CD4-positive, alpha-beta memory T cell (primary cell): ENCODE measurements around the gene RIMBP2. TPM values are rescaled to one million over a fixed set of nuclear protein-coding genes. Genes with fewer than 3 reads are reported as not detected.

ENCODE experiments used
- CTCF ChIA-PET: fragments of 350-600 bp; sonication (Branson Sonifier 250); formaldehyde crosslinking; loops from one replicate; lab custom pipeline; 2021; ENCODE audit warnings: inconsistent platforms; ENCODE audit not compliant: partially characterized antibody; lab: Charles Lee
- POLR2A ChIA-PET: fragments of 350-600 bp; sonication (Branson Sonifier 250); formaldehyde crosslinking; loops from one replicate; lab custom pipeline; 2021; ENCODE audit not compliant: partially characterized antibody; lab: Charles Lee
- DNase-seq, 5 donors: peaks; one replicate each; pipeline versions ENCODE4 v3.0.0 to v3.0.0-alpha.2; 2020 to 2022; ENCODE audit warnings: mixed read lengths in 1 of 5
- H3K27ac ChIP-seq: one replicate; pipeline ENCODE4 v1.7.0; 2013; ENCODE audit warnings: low read depth, low read length
- H3K27me3 ChIP-seq: 2 replicates; pipeline ENCODE4 v1.7.0; 2013; ENCODE audit warnings: mild to moderate bottlenecking, low read length, moderate library complexity; ENCODE audit not compliant: insufficient read depth
- H3K36me3 ChIP-seq: 2 replicates; pipeline ENCODE4 v1.7.0; 2013; ENCODE audit warnings: mild to moderate bottlenecking, low read length, moderate library complexity; ENCODE audit not compliant: insufficient read depth
- H3K4me1 ChIP-seq: 2 replicates; pipeline ENCODE4 v1.7.0; 2013; ENCODE audit warnings: mild to moderate bottlenecking, low read length, moderate library complexity; ENCODE audit not compliant: insufficient read depth
- H3K4me3 ChIP-seq, 2 donors: one replicate each; pipeline ENCODE4 v1.7.0; 2013; ENCODE audit warnings: low read length in 2 of 2, mild to moderate bottlenecking in 1 of 2
- H3K9me3 ChIP-seq, 2 donors: one replicate each; pipeline ENCODE4 v1.7.0; 2013; ENCODE audit warnings: low read length in 2 of 2, control low read depth in 1 of 2; ENCODE audit not compliant: control insufficient read depth in 1 of 2
- H3K27ac Mint-ChIP-seq, 7 donors: one replicate each; pipeline ENCODE4 v1.8.0; 2020 to 2021; ENCODE audit warnings: mixed read lengths in 7 of 7, mild to moderate bottlenecking in 6 of 7, inconsistent platforms in 3 of 7, moderate library complexity in 3 of 7
- H3K27me3 Mint-ChIP-seq, 2 donors: one replicate each; pipeline ENCODE4 v1.8.0; 2020 to 2021; ENCODE audit warnings: mixed read lengths in 2 of 2
- H3K36me3 Mint-ChIP-seq, 2 donors: one replicate each; pipeline ENCODE4 v1.8.0; 2020 to 2021; ENCODE audit warnings: mixed read lengths in 2 of 2, inconsistent platforms in 1 of 2, mild to moderate bottlenecking in 1 of 2
- H3K4me1 Mint-ChIP-seq, 4 donors: one replicate each; pipeline ENCODE4 v1.8.0; 2020 to 2021; ENCODE audit warnings: mixed read lengths in 4 of 4, mild to moderate bottlenecking in 1 of 4
- H3K4me3 Mint-ChIP-seq, 8 donors: one replicate each; pipeline ENCODE4 v1.8.0; 2020 to 2021; ENCODE audit warnings: mixed read lengths in 8 of 8, mild to moderate bottlenecking in 7 of 8, moderate library complexity in 6 of 8, inconsistent platforms in 3 of 8
- H3K9me3 Mint-ChIP-seq, 8 donors: one replicate each; pipeline ENCODE4 v1.8.0; 2020 to 2021; ENCODE audit warnings: mixed read lengths in 8 of 8, mild to moderate bottlenecking in 5 of 8, inconsistent platforms in 3 of 8, moderate library complexity in 1 of 8
- intact Hi-C: fragments of 100-400 bp; cut with micrococcal nuclease; formaldehyde crosslinking; loops from one replicate; pipeline ENCODE4 v1.15.1; 2023
- polyA plus RNA-seq, 2 donors: library from polyadenylated mRNA; unstranded; fragments of 300-500 nt; fragmentation: Illumina TruSeq; gene quantifications; one replicate each; pipeline ENCODE4 v1.2.3, GENCODE V29; 2021
- total RNA-seq, 2 experiments: library from RNA; stranded (reverse); gene quantifications; one replicate each; pipeline ENCODE4 v1.2.3, GENCODE V29; 2021

RIMBP2 gene
- total and polyA plus RNA-seq, 4 experiments from 2014 or later, result 0.20 TPM; not detected in 3

DNA sequence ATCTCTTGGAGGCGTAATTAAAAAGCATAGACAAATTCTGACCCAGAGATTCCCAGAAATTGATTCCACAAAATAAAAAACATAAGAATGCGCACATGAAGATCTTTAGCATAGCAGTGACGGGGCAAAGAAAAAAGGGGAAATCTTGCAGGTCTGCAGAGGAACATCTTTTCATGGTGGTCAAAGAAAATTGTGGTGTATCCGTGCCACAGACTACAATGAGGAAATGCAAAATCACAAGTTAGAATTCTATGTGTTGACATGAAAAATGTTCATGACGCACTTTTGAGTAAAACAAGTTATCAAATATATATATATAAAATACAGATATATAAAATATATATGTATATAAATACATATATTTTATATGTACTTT is 101.6 kb downstream of the RIMBP2 start:
- Mint-ChIP-seq H3K36me3 (no peaks in the 10 kb centered on the region), H3K9me3 (no peaks in the 10 kb centered on the region), H3K27ac (no peak overlapping the region), H3K4me1 (no peaks in the 10 kb centered on the region), H3K27me3 (no peaks in the 10 kb centered on the region), H3K4me3 (no peak overlapping the region)
- no peak for DNase-seq
- ChIA-PET CTCF (no interaction called here), POLR2A (no interaction called here)
- H3K36me3 ChIP-seq, result no peaks in the 10 kb centered on the region
- no peak overlapping the region for H3K4me3 ChIP-seq
- intact Hi-C loops, result no loop called here
- no peaks in the 10 kb centered on the region for H3K9me3 ChIP-seq
- no peaks in the 10 kb centered on the region for H3K27me3 ChIP-seq
- no peaks in the 10 kb centered on the region for H3K4me1 ChIP-seq
- H3K27ac ChIP-seq, result no peak overlapping the region

DNA sequence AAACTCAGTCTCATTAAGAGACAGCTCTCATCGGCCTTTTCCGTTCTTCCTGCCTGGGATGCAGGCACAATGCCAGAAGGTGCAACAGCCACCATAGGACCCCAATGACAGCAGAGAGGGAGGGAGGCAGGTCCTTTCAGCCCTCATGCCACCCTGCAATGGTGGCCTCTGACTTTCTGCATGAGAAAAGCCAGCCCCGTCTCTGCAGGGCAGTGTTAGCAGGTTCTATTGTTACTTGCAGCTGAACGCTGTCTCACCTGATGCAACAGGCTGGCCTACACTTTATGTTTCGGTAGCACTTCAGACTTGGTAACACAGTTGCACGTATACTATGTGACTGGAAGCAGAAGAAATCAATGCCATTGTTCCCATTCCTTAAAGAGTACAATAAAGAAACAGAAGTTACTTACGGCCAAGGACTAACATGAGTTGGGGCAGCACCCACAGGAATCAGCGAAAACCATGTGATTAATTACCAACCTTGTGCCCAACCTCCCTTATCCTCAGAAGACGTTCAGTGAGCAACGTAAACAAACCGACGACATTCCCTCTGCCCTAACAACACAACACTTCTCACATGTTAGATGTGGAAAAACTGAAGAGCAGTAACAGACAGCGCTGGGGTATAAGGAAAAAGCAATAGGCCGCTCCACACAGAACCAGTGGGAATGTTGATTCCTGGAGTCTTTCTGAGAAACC is 102.1 kb downstream of the RIMBP2 start:
- H3K4me3 ChIP-seq, result no peak overlapping the region
- Mint-ChIP-seq H3K27me3 (no peaks in the 10 kb centered on the region), H3K9me3 (no peaks in the 10 kb centered on the region), H3K4me3 (no peak overlapping the region), H3K27ac (no peak overlapping the region), H3K36me3 (no peaks in the 10 kb centered on the region), H3K4me1 (no peaks in the 10 kb centered on the region)
- ChIA-PET CTCF (no interaction called here), POLR2A (no interaction called here)
- no peaks in the 10 kb centered on the region for H3K4me1 ChIP-seq
- DNase-seq, result no peak
- H3K36me3 ChIP-seq, result no peaks in the 10 kb centered on the region
- H3K27me3 ChIP-seq, result no peaks in the 10 kb centered on the region
- H3K9me3 ChIP-seq, result no peaks in the 10 kb centered on the region
- intact Hi-C loops, result no loop called here
- no peak overlapping the region for H3K27ac ChIP-seq

DNA sequence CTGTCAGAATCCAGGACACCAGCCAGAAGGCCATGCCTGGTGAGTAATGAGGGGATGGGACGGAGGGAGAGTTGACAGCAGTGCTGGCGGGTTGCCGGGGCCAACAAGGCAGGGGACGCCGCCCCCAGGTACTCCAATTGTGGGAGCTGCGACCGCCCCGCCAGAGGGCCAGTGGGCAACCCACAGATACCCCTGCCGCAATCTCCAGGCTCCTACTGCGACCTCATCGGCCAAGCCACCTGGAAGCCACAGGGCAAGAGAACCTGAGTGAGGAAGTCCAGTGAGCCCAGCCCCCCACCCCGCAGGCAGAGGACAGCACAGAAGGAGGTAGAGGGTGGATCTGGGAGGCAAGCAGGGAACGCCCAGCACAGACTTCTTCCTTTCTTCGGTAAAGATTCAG is 103.0 kb downstream of the RIMBP2 start:
- Histone ChIP-seq H3K4me1 (no peaks in the 10 kb centered on the region), H3K27ac (no peak overlapping the region), H3K36me3 (no peaks in the 10 kb centered on the region), H3K4me3 (no peak overlapping the region), H3K27me3 (no peaks in the 10 kb centered on the region), H3K9me3 (no peaks in the 10 kb centered on the region)
- Mint-ChIP-seq H3K27me3 (no peaks in the 10 kb centered on the region), H3K36me3 (no peaks in the 10 kb centered on the region), H3K4me3 (no peak overlapping the region), H3K4me1 (no peaks in the 10 kb centered on the region), H3K9me3 (no peaks in the 10 kb centered on the region), H3K27ac (no peak overlapping the region)
- POLR2A ChIA-PET, result no interaction called here
- CTCF ChIA-PET, result no interaction called here
- intact Hi-C loops, result no loop called here
- no peak for DNase-seq

DNA sequence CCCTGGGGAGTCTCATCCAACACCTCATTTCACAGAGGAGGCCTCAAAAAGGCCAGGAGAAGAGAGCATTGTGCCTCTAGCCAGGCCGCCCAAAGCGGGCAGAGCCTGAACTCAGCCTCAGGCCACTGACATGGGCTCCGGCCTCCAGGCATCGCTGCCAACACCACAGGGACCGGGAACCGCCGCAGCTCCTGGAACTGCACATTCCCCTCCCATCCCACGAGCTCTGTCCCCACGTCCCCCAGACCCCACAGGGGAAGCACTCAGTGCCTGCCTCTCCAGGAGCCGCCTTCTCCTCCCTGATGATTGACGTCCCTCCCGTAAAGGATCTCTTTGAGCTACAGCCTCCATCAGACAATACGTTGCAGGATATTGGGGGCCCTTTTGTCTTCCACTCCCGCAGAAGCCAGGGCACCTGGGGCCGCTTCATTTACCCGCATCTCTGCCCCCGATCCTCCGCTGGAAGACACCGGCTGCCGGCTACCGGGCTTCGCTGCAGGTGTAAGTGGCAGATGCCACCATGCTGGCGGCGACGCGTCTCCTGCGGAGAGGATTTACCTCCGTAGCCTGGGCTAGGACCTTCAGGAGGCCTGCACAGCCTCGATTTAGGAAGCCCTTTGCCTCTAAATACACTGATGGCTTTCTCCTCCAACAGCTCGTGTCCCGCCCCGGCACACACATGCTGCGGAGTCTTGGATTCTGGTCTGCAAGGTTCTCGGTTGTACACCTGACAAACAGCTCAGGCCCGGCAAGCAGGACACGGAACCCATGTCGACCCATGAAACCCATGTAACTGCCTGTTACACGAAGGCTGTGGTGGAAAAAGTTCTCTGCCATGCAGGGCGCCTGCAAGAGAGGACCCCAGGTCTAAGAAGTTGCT is 104.8 kb downstream of the RIMBP2 start:
- Mint-ChIP-seq H3K36me3 (no peaks in the 10 kb centered on the region), H3K9me3 (no peaks in the 10 kb centered on the region), H3K27me3 (no peaks in the 10 kb centered on the region), H3K27ac (no peak overlapping the region), H3K4me3 (no peak overlapping the region), H3K4me1 (no peaks in the 10 kb centered on the region)
- no peaks in the 10 kb centered on the region for H3K36me3 ChIP-seq
- no peaks in the 10 kb centered on the region for H3K27me3 ChIP-seq
- H3K4me1 ChIP-seq, result no peaks in the 10 kb centered on the region
- DNase-seq, result no peak
- POLR2A ChIA-PET, result no interaction called here
- no peaks in the 10 kb centered on the region for H3K9me3 ChIP-seq
- no peak overlapping the region for H3K4me3 ChIP-seq
- H3K27ac ChIP-seq, result no peak overlapping the region
- CTCF ChIA-PET, result no interaction called here
- intact Hi-C loops, result no loop called here

DNA sequence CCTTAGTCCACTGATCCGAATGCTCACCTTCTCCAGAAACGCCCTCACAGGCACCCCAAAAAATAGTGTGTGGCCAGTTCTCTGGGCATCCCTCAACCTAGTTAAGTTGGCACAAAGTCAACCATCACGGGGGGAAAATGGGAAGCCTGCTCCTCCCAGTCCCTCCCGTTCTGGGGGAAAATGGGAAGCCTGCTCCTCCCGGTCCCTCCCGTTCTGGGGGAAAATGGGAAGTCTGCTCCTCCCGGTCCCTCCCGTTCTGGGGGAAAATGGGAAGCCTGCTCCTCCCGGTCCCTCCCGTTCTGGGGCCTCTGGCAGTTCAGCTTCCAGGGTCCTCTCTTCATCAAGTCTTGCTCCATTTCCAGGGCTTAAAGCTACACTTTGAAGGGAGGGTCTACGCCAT is 106.1 kb downstream of the RIMBP2 start:
- DNase-seq, result no peak
- ChIA-PET POLR2A (no interaction called here), CTCF (no interaction called here)
- Histone ChIP-seq H3K36me3 (no peaks in the 10 kb centered on the region), H3K4me3 (no peak overlapping the region), H3K27me3 (no peaks in the 10 kb centered on the region), H3K27ac (no peak overlapping the region), H3K9me3 (no peaks in the 10 kb centered on the region), H3K4me1 (no peaks in the 10 kb centered on the region)
- Mint-ChIP-seq H3K27ac (no peak overlapping the region), H3K27me3 (no peaks in the 10 kb centered on the region), H3K36me3 (no peaks in the 10 kb centered on the region), H3K4me1 (no peaks in the 10 kb centered on the region), H3K9me3 (no peaks in the 10 kb centered on the region), H3K4me3 (no peak overlapping the region)
- intact Hi-C loops, result no loop called here

DNA sequence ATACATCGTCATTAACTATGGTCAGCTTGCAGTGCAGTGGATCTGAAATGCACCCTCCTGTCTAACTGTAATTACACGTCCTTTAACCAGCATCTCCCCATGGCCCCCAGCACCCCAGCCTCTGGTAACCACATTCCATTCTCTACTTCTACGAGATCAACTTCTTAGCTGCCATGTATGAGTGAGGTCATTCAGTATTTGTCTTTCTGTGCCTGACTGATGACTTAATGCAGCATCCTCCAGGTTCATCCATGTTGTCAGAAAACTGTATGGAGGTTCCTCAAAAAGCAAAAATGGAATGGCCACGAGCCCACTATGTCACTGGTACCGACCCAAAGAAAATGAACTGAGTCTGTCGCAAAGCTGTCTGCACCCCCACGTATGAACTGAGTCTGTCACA is 107.3 kb downstream of the RIMBP2 start:
- Histone ChIP-seq H3K4me3 (no peak overlapping the region), H3K27me3 (no peaks in the 10 kb centered on the region), H3K4me1 (no peaks in the 10 kb centered on the region), H3K36me3 (no peaks in the 10 kb centered on the region), H3K27ac (no peak overlapping the region), H3K9me3 (no peaks in the 10 kb centered on the region)
- no peaks in the 10 kb centered on the region for H3K4me1 Mint-ChIP-seq
- no peak overlapping the region for H3K4me3 Mint-ChIP-seq
- ChIA-PET POLR2A (no interaction called here), CTCF (no interaction called here)
- no peaks in the 10 kb centered on the region for H3K9me3 Mint-ChIP-seq
- no peaks in the 10 kb centered on the region for H3K27me3 Mint-ChIP-seq
- H3K27ac Mint-ChIP-seq, result no peak overlapping the region
- no peaks in the 10 kb centered on the region for H3K36me3 Mint-ChIP-seq
- intact Hi-C loops, result no loop called here
- no peak for DNase-seq

DNA sequence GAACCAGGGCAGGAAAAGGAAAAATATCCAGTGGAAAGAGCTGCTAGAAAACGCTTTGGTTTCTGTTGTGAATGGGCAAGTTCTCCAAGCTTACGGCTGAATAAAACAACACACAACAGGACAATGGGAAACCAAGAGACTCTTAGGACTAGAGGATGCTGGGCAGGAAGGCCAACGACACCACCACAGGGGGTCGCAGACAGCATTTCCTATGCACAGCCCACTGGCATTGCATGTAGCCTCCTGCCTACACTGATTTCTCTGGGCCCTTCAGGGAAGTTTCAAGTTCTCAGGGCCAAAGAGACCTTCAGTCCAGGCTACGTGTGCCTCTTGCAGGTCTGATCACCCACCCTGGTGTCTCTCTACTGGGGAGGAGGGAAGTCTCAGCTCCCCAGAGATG is 108.0 kb downstream of the RIMBP2 start:
- Mint-ChIP-seq H3K36me3 (no peaks in the 10 kb centered on the region), H3K4me1 (no peaks in the 10 kb centered on the region), H3K9me3 (no peaks in the 10 kb centered on the region), H3K27ac (no peak overlapping the region), H3K4me3 (no peak overlapping the region), H3K27me3 (no peaks in the 10 kb centered on the region)
- intact Hi-C loops, result no loop called here
- Histone ChIP-seq H3K4me1 (no peaks in the 10 kb centered on the region), H3K9me3 (no peaks in the 10 kb centered on the region), H3K27ac (no peak overlapping the region), H3K27me3 (no peaks in the 10 kb centered on the region), H3K36me3 (no peaks in the 10 kb centered on the region), H3K4me3 (no peak overlapping the region)
- ChIA-PET POLR2A (no interaction called here), CTCF (no interaction called here)
- DNase-seq, result no peak
